ENCODE results near the gene SLC50A1. TPM values are rescaled to one million over a fixed set of nuclear protein-coding genes. Genes with fewer than 3 reads are reported as not detected.

SLC50A1 gene
- total RNA-seq, 1 experiment from 2014 or later, result 67.6 TPM

- peak overlapping the region; percentile 48 for H3K4me2 ChIP-seq
Measured at GRCh38 chr1:155123801-155124200, 11.9 kb upstream of the SLC50A1 start.

GRCh38 chr1:155124503-155125463 lies 10.9 kb upstream of the SLC50A1 start:
- no peak overlapping the region for H2AFZ ChIP-seq
- H3K79me2 ChIP-seq (ENCODE audit: low read depth), result peaks cover 16% of the 10 kb centered on the region
- ChIA-PET CTCF (no interaction called here), POLR2A (ENCODE audit: unreplicated experiment) (interaction anchor here (0.5 to 0.7 kb wide), 3 partner anchors 17 to 1248 kb away, joined by 3 to 8 read pairs (median 5); no protein-coding TSS in a partner anchor)
- DNase-seq, result peak; percentile 77 to 85
- TF ChIP-seq CTCF (conservative IDR thresholded peaks at IDR 0.05) (no peak), EZH2 (IDR thresholded peaks at IDR 0.05; ENCODE audit: low read depth) (no peak)
- H3K9me2 ChIP-seq (ENCODE audit: insufficient read depth), result no peaks in the 10 kb centered on the region
- H3K36me3 ChIP-seq (ENCODE audit: low read depth), result no peaks in the 10 kb centered on the region
- peaks cover 56% of the 10 kb centered on the region for H3F3A ChIP-seq (ENCODE audit: insufficient read depth, low read depth)
- H4K20me1 ChIP-seq (ENCODE audit: insufficient read depth), result no peaks in the 10 kb centered on the region
- peak overlapping the region; percentile 57 for H3K27ac ChIP-seq
- no peak overlapping the region for H3K4me3 ChIP-seq
- peak overlapping the region; percentile 48 for H3K4me2 ChIP-seq
- intact Hi-C loops (cut with micrococcal nuclease; ENCODE audit: unreplicated experiment), result loop anchor here (1.0 to 5.0 kb wide), 2 partner anchors 16 to 567 kb away; partner anchors contain the start of genes DPM3 and UBE2Q1
- H3K27me3 ChIP-seq (ENCODE audit: insufficient read depth, low read depth), result no peaks in the 10 kb centered on the region
- H3K9me3 ChIP-seq (ENCODE audit: insufficient read depth, low read depth), result no peaks in the 10 kb centered on the region
- H3K4me1 ChIP-seq (replicated peaks; ENCODE audit: insufficient read depth), result peaks cover 39% of the 10 kb centered on the region
- no TSS peak for BruUV-seq (replicated peaks)

More at GRCh38 chr1:155123801-155124200, 11.9 kb upstream of the SLC50A1 start:
- no peaks in the 10 kb centered on the region for H4K20me1 ChIP-seq (ENCODE audit: insufficient read depth)
- H3K79me2 ChIP-seq (ENCODE audit: low read depth), result peaks cover 10% of the 10 kb centered on the region
- peak in 1 of 2 experiments; percentile 63 for DNase-seq
- peaks cover 39% of the 10 kb centered on the region for H3K4me1 ChIP-seq (replicated peaks; ENCODE audit: insufficient read depth)
- no TSS peak for BruUV-seq (replicated peaks)
- CTCF ChIA-PET, result no interaction called here
- POLR2A ChIA-PET (ENCODE audit: unreplicated experiment), result no interaction called here
- intact Hi-C loops (cut with micrococcal nuclease; ENCODE audit: unreplicated experiment), result loop anchor here (1.0 kb wide), 1 partner anchor 16 kb away; the partner anchor contains the start of gene DPM3
- peak overlapping the region; percentile 57 for H3K27ac ChIP-seq
- no peaks in the 10 kb centered on the region for H3K27me3 ChIP-seq (ENCODE audit: insufficient read depth, low read depth)
- no peaks in the 10 kb centered on the region for H3K36me3 ChIP-seq (ENCODE audit: low read depth)
- H3K9me3 ChIP-seq (ENCODE audit: insufficient read depth, low read depth), result no peaks in the 10 kb centered on the region
- TF ChIP-seq EZH2 (IDR thresholded peaks at IDR 0.05; ENCODE audit: low read depth) (no peak), CTCF (conservative IDR thresholded peaks at IDR 0.05) (no peak)
- H3F3A ChIP-seq (ENCODE audit: insufficient read depth, low read depth), result peaks cover 47% of the 10 kb centered on the region
- H3K4me3 ChIP-seq, result no peak overlapping the region
- H3K9me2 ChIP-seq (ENCODE audit: insufficient read depth), result no peaks in the 10 kb centered on the region
- no peak overlapping the region for H2AFZ ChIP-seq

- ChIA-PET CTCF (interaction anchor here (0.7 kb wide), 1 partner anchor 9 kb away, joined by 3 read pairs; no protein-coding TSS in a partner anchor), POLR2A (ENCODE audit: unreplicated experiment) (interaction anchor here (0.6 to 0.7 kb wide), 2 partner anchors 17 to 26 kb away, joined by 5 to 8 read pairs; no protein-coding TSS in a partner anchor)
- TF ChIP-seq EZH2 (IDR thresholded peaks at IDR 0.05; ENCODE audit: low read depth) (no peak), CTCF (conservative IDR thresholded peaks at IDR 0.05) (no peak)
- intact Hi-C loops (cut with micrococcal nuclease; ENCODE audit: unreplicated experiment), result loop anchor here (5.0 kb wide), 1 partner anchor 568 kb away; the partner anchor contains the start of gene UBE2Q1
- Histone ChIP-seq H3K79me2 (ENCODE audit: low read depth) (peaks cover 21% of the 10 kb centered on the region), H3K27ac (no peak overlapping the region), H3K27me3 (ENCODE audit: insufficient read depth, low read depth) (no peaks in the 10 kb centered on the region), H3K36me3 (ENCODE audit: low read depth) (no peaks in the 10 kb centered on the region), H2AFZ (no peak overlapping the region), H3K4me1 (replicated peaks; ENCODE audit: insufficient read depth) (peaks cover 45% of the 10 kb centered on the region), H3K9me2 (ENCODE audit: insufficient read depth) (no peaks in the 10 kb centered on the region), H3K9me3 (ENCODE audit: insufficient read depth, low read depth) (no peaks in the 10 kb centered on the region), H3K4me3 (no peak overlapping the region; the same call in 1 of the 2 replicates), H3K4me2 (peak overlapping the region; percentile 99), H4K20me1 (ENCODE audit: insufficient read depth) (no peaks in the 10 kb centered on the region), H3F3A (ENCODE audit: insufficient read depth, low read depth) (peaks cover 55% of the 10 kb centered on the region)
- peak in 1 of 2 experiments; percentile 3 for DNase-seq
- BruUV-seq (replicated peaks), result no TSS peak
Measured at GRCh38 chr1:155125511-155125945, 10.1 kb upstream of the SLC50A1 start.

Measured in PC-9 (cell line).